ENCODE data around the gene LCE3D.

- TF ChIP-seq ZNF274 (IDR thresholded peaks at IDR 0.05; ENCODE audit: insufficient read depth, insufficient read length) = no peak
- TF ChIP-seq POLR2A (IDR thresholded peaks at IDR 0.05; ENCODE audit: low read depth, low read length) = no peak
- TF ChIP-seq, protein P1, sequence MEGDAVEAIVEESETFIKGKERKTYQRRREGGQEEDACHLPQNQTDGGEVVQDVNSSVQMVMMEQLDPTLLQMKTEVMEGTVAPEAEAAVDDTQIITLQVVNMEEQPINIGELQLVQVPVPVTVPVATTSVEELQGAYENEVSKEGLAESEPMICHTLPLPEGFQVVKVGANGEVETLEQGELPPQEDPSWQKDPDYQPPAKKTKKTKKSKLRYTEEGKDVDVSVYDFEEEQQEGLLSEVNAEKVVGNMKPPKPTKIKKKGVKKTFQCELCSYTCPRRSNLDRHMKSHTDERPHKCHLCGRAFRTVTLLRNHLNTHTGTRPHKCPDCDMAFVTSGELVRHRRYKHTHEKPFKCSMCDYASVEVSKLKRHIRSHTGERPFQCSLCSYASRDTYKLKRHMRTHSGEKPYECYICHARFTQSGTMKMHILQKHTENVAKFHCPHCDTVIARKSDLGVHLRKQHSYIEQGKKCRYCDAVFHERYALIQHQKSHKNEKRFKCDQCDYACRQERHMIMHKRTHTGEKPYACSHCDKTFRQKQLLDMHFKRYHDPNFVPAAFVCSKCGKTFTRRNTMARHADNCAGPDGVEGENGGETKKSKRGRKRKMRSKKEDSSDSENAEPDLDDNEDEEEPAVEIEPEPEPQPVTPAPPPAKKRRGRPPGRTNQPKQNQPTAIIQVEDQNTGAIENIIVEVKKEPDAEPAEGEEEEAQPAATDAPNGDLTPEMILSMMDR (IDR thresholded peaks at IDR 0.05 in 2 of 3, conservative IDR thresholded peaks at IDR 0.05 in 1 of 3; ENCODE audit: control insufficient read depth in 2 of 3, extremely low read depth in 1 of 3, insufficient read depth in 1 of 3, low read depth in 3 of 3, low read length in 3 of 3) = no peak
- TF ChIP-seq ZNF384 (IDR thresholded peaks at IDR 0.05; ENCODE audit: borderline replicate concordance, low read depth, low read length) = no peak
- TF ChIP-seq POLR2AphosphoS5 (IDR thresholded peaks at IDR 0.05; ENCODE audit: low read length) = no peak
- no peak for TF ChIP-seq CBX5 (IDR thresholded peaks at IDR 0.05; ENCODE audit: low read depth)
Observed at GRCh38 chr1:152580433-152580832, at the start of gene LCE3D.
